Neutrophil (primary cell): ENCODE measurements around the gene STX3.

ENCODE experiments used
- H3K27ac ChIP-seq: fragments of 200-600 bp; sonication (generic); 2 replicates; pipeline ENCODE4 v1.5.1; 2016; ENCODE audit warnings: mild to moderate bottlenecking, moderate library complexity
- H3K27me3 ChIP-seq: fragments of 200-600 bp; sonication (generic); 2 replicates; pipeline ENCODE4 v1.6.0; 2016; ENCODE audit warnings: mild to moderate bottlenecking
- H3K36me3 ChIP-seq: fragments of 200-600 bp; sonication (generic); 2 replicates; pipeline ENCODE4 v1.5.1; 2017
- H3K4me1 ChIP-seq, 2 experiments: fragments of 200-600 bp in 1 of 2; sonication (generic) in 1 of 2; 1 replicate in 1 of 2; 2 replicates in 1 of 2; pipeline versions ENCODE4 v1.5.1 to v1.6.1; 2013 to 2016; ENCODE audit warnings: low read depth in 1 of 2, low read length in 1 of 2, mild to moderate bottlenecking in 1 of 2, moderate library complexity in 1 of 2; ENCODE audit not compliant: control insufficient read depth in 1 of 2, insufficient read depth in 1 of 2
- H3K4me3 ChIP-seq, 2 experiments: fragments of 200-600 bp in 1 of 2; sonication (generic) in 1 of 2; 1 replicate in 1 of 2; 2 replicates in 1 of 2; pipeline ENCODE4 v1.5.1; 2013 to 2016; ENCODE audit warnings: low read depth in 1 of 2, low read length in 1 of 2, mild to moderate bottlenecking in 1 of 2, moderate library complexity in 1 of 2
- H3K9me3 ChIP-seq: fragments of 200-600 bp; sonication (generic); 2 replicates; pipeline ENCODE4 v1.5.1; 2016
- CTCF ChIP-seq: fragments of 200-600 bp; sonication (generic); IDR thresholded peaks from 2 replicates; pipeline ENCODE4 v1.5.1; 2016; ENCODE audit warnings: antibody characterized with exemption

Gene STX3

GRCh38 chr11:59801981-59802638 lies 46.9 kb downstream of the STX3 start:
- H3K27ac ChIP-seq = peak overlapping the region; percentile 60
- H3K36me3 ChIP-seq = peaks cover 100% of the 10 kb centered on the region
- no peaks in the 10 kb centered on the region for H3K27me3 ChIP-seq

GRCh38 chr11:59802639-59803176 lies 47.5 kb downstream of the STX3 start:
- Histone ChIP-seq H3K4me3 (no peak overlapping the region), H3K27ac (peak overlapping the region; percentile 60), H3K4me1 (peaks cover 0 to 3% of the 10 kb centered on the region in 2 experiments), H3K27me3 (no peaks in the 10 kb centered on the region), H3K9me3 (no peaks in the 10 kb centered on the region), H3K36me3 (peaks cover 100% of the 10 kb centered on the region)
- TF ChIP-seq CTCF = no peak

More at GRCh38 chr11:59801981-59802638, 46.9 kb downstream of the STX3 start:
- H3K4me3 ChIP-seq = no peak overlapping the region
- no peaks in the 10 kb centered on the region for H3K9me3 ChIP-seq
- peaks cover 0 to 3% of the 10 kb centered on the region in 2 experiments for H3K4me1 ChIP-seq
- TF ChIP-seq CTCF = no peak

- H3K4me3 ChIP-seq = no peak overlapping the region
- no peaks in the 10 kb centered on the region for H3K9me3 ChIP-seq
- no peaks in the 10 kb centered on the region for H3K27me3 ChIP-seq
- peaks cover 97% of the 10 kb centered on the region for H3K36me3 ChIP-seq
- TF ChIP-seq CTCF = no peak
- no peak overlapping the region for H3K27ac ChIP-seq
- H3K4me1 ChIP-seq = peaks cover 0 to 3% of the 10 kb centered on the region in 2 experiments
Observed at GRCh38 chr11:59804061-59804460, 48.9 kb downstream of the STX3 start.

- Histone ChIP-seq H3K9me3 (no peaks in the 10 kb centered on the region), H3K4me3 (no peak overlapping the region), H3K27me3 (no peaks in the 10 kb centered on the region), H3K36me3 (peaks cover 66% of the 10 kb centered on the region), H3K27ac (peak overlapping the region; percentile 46), H3K4me1 (peaks cover 18 to 24% of the 10 kb centered on the region in 2 experiments)
- no peak for TF ChIP-seq CTCF
Observed at GRCh38 chr11:59807047-59807610, 52.0 kb downstream of the STX3 start.

GRCh38 chr11:59810189-59810910 lies 55.2 kb downstream of the STX3 start, which contains the start of gene MRPL16:
Gene MRPL16 (minus strand): TSS chr11:59810778. CDS start chr11:59810658, 120 bp downstream.
- Histone ChIP-seq H3K27ac (peak within 1 kb of the TSS; percentile 87), H3K4me1 (peaks cover 34 to 35% of the 10 kb centered on the region in 2 experiments), H3K27me3 (no peaks in the 10 kb centered on the region), H3K36me3 (peaks cover 34% of the 10 kb centered on the region), H3K9me3 (no peaks in the 10 kb centered on the region), H3K4me3 (peak within 1 kb of the TSS; percentile 78 to 79)
- peak; percentile 63 for TF ChIP-seq CTCF
